Activated T-cell treated with anti-CD3 and anti-CD28 coated beads for 24 hours (primary cell): ENCODE data around the gene DMD.
"Not testable (repeated sequence)": the region's sequence is repeated elsewhere in the genome, so short reads cannot be mapped to it uniquely, and the experiment has no call there.

ENCODE experiments used
- DNase-seq: peaks from one replicate; pipeline ENCODE4 v3.0.0-alpha.2; 2020; ENCODE audit warnings: low read depth

DMD gene

DNA sequence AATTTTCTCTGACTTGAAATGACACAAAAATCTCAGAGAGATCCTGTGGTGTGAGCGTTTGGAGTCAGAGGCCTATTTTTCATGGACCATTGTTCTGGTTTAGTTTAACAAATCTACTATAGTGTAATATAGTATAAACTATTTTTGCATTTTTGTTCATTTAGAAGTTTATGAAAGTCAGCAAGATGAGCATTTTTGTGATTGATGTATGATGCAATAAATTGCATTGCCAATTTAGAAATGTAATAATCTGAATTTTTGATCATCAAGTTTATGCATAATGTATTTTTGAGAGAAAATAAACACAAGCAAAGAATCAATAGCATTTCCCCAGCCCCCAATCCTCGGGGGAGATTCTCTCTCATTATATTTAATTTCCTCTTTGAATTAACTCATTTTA, 1620.0 kb downstream of the DMD start:
- no peak for DNase-seq

DNA sequence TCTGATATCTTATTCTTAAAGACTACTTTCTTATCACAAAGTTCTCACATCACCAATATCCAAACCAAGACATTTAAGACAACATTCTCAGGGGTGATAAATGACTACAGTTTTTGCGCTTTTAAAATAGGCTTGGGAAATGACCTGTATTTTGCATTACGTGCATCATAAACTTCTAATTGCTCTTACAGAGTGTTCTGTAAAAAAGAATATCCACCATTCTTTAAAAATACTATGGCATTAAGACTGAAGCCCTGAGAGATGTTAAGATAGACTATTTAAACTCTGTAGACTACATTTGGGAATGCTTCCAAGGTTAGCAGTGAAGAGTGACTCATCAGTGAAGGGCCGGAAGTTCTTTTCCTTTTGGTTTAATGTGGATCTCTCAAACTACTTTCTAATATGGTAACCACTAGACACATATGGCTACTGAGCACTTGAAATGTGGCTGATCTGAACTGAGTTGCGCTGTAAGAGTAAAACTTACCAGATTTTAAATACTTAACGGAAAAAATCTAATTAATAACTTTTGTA, 1620.7 kb downstream of the DMD start:
- DNase-seq = no peak

- no peak for DNase-seq
Observed at GRCh38 chrX:31589503-31589902, 1621.8 kb downstream of the DMD start.

DNA sequence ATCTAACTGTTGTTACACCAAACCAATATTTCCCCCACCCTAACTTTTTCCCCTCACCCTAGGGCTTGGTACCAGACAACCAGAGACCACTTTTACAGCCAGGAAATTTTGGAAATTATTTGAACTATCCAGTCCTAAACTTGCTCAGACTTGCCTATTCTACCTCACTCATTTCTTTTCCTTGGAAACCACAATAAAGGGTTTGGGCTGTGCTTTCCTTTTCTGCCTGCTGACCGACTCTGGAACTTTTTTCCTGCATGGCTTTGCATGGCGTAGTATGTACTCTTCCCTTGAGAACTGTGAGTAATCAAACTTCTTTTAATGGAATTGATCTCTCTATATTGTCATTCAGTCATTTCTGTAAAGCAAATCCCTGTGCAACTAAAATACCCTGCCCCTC, 1623.0 kb downstream of the DMD start:
- DNase-seq = no peak

- not testable (repeated sequence) for DNase-seq
Observed at GRCh38 chrX:31583892-31584291, 1627.5 kb downstream of the DMD start.

DNA sequence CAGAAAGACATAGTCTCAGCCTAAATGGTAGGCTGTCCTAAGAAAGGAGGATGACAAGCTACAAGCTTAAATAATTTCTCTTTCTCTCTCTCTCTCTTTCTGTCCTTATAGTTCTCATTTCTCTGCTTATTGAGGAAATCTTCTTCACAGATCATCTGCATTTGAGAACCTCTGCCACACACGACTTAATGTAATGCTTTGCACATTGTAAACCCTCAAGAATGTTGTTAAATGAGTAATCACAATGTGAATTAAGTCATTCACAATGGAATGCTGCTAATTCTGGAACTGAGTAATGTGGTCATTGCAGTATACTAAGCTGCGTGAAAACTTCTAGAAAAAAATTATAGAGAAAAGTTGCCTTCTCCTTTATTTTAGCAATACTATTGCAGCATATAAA, 1630.6 kb downstream of the DMD start:
- no peak for DNase-seq

DNA sequence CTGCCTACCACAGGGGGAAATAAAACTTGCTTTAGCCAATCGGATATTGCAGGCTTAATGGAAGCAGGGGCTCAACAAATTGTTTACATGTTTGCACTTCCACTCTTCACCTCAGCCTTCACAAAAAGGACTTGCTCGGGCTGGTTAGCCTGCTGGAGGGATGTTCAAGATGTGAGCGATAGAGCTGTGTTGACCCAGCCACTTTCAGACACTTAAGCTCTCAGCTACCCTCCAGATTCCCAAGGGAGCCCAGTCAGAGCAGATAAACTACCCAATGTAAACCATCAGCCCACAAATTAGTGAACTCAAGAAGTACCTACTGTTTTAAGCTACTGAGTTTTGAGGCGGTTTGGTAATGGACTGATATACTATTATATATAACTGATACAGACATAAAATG, 1631.1 kb downstream of the DMD start:
- no peak for DNase-seq

DNA sequence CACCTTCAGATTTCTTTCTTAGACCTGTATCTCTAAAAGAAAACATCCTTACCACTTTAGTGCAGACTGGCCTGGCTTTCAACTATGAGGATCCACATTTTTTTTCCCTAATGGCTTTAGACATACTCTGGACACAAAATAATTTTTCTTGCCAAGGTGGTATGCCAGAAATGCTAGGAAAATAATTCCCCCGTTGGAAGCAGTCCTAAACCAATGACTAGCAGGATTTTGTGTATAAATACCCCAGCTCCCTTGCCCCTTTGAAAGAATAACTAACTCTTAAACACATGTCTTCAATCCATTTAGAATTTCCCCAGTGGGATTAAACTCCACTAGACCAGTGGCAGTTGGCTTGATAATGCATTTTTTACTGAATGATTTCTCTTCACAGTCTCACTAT, 1639.0 kb downstream of the DMD start:
- DNase-seq = no peak

- no peak for DNase-seq
Observed at GRCh38 chrX:31570658-31571057, 1640.7 kb downstream of the DMD start.

DNA sequence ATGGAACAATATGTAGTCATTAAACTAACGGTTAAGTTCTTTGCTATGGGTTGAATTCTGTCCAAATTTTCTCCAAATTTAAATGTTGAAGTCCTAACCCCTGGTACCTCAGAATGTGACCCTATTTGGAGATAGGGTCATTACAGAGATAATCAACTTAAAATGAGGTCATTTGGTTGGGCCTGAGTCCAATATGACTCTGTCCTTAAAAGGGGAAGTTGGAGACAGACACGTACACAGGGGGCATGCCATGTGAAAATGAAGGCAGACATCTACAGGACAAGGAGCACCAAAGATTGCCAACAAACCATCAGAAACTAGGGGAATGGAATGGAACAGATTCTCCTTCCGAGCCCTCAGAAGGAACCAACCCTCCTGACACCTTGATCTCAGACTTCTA, 1647.6 kb downstream of the DMD start:
- DNase-seq = no peak

GRCh38 chrX:31555506-31555905, 1655.8 kb downstream of the DMD start:
- DNase-seq = no peak

DNA sequence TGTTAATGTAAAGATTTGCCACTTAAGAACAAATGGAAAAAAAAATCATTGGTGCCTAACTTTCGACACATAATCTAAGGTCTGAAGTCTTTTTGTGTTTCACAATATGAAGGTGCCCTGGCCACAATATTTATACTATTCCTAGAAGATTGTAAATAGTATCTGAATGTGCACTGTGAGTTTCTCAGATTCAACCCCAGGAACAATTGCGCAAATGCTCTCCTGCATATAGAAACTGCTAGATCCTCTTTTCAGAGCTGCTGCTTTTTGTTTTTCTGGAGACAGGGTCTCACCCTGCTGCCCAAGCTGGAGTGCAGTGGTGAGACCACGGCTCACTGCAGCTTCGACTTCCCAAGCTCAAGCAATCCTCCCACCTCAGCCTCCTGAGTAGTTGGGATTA, 1659.4 kb downstream of the DMD start:
- no peak for DNase-seq

- DNase-seq = no peak
Observed at GRCh38 chrX:31550158-31550557, 1661.2 kb downstream of the DMD start.

DNA sequence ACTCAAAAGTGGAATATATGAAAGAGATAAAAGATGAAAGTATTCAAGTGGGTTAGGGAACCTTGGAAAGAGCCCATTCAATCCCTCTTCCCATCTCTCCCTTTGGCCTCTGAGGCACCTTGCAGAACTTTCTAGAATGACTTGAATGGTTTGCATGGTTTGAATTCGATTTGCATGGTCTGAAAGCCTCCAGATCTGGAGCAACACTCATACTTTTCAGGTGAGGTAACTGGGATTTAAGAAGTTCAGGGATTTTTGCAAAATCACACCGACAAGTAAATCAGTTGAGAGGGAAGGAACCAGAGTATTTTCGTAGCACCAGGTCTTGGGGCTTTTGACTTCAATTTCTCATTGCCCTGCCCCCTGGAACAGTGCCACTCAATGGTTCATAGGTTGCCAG, 1663.5 kb downstream of the DMD start:
- no peak for DNase-seq

- no peak for DNase-seq
Observed at GRCh38 chrX:31547416-31547815, 1663.9 kb downstream of the DMD start.

- DNase-seq = no peak
Observed at GRCh38 chrX:31546126-31546525, 1665.2 kb downstream of the DMD start.

- DNase-seq = no peak
Observed at GRCh38 chrX:31545726-31546125, 1665.6 kb downstream of the DMD start.

GRCh38 chrX:31545191-31545590, 1666.2 kb downstream of the DMD start:
- DNase-seq = no peak

DNA sequence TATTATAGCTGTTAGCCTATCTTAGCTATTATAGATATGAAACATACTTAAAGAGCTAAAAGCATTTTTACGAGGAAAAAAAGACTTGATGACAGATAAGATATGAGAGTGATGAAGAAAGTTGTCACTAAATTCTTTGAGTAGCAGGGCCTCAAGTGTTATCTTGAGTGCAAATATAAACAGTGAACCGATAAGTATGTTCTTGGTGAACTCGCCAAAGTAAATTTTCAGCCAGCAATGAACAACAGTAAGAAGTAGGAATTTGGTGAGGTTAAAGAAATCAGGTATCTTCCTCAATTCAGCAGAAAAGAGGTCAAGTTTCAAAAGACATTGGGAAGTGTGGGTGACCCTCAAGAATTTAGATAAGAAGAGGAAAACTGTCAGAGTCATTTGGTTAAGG, 1667.7 kb downstream of the DMD start:
- no peak for DNase-seq

GRCh38 chrX:31542566-31542965, 1668.8 kb downstream of the DMD start:
- DNase-seq = no peak

DNA sequence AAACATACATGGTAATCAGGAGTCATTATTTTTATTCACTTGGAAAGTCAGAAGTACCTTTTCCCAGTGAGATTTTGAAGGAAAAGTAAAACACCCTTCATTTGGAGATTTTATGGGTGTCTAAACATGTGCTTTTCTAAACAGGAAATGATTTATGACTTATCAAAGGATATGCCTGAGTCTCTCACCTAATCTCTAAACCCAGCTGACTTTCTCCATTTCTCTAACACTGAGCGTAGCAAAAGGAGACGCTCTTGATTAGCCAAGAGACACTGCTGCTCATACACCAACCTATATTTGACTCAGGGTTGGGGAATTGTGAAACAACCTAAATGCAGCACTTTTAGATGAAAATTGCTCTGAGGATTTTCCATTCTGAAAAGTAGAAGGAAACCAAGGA, 1671.0 kb downstream of the DMD start:
- DNase-seq = no peak

GRCh38 chrX:31527455-31528126, 1683.8 kb downstream of the DMD start:
- no peak for DNase-seq

DNA sequence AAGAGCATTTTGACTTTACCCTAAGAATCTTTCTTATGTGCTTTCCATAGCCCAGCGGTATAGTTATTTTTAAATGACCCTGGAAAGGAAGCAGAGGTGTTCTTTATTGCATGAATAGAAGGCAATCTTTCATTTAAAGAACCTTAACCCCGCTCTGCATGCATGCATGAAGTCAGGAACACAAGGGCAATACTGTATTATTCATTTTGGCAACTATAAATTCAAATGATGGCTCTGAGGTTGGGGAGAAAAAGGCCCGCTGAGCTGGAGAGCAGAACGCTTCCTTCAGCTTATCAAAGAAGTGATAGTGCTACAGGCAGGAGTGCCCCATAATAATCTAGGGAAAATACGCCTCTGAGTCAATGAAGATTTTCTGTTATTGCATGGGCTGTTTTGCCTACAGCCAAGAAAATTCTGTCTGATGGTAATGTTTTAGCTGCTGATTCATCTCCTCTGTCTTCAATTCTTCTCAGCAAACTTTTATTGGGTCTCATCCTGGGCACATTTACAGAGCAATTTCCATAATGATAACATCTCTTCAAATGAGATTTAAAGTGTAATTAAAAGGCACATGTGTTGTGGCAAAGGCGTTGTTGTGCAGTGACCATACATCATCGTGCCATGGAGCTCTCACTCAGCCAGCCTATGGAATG, 1687.3 kb downstream of the DMD start:
- DNase-seq = no peak

GRCh38 chrX:31522760-31523159, 1688.6 kb downstream of the DMD start:
- no peak for DNase-seq
